CD4-positive, alpha-beta T cell treated with Interleukin-17A for 1 hour (primary cell): ENCODE measurements around the gene CCT7.

Source experiments
- DNase-seq: peaks from one replicate; pipeline ENCODE4 v3.0.0-alpha.2; 2020

CCT7 gene

DNA sequence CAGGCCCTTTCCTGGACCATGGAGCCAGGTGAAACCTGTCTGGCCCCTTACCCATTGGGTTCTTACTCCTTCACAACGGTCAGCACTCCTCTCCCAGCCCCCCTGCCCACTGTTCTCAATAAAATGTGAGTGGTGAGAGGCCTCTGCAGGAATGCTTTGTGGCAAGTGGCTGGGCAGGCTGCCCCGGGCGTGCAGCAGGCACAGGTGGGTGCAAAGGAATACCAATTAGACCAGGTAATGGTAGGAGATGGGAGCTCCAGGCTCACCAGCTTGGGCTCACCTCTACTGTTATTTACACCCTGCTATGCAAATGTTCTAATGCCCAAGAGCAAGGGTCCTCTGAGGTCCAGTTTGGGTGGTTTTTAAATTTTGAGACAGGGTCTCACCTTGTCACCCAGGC lies 7.0 kb upstream of the CCT7 start:
- DNase-seq, result no peak

DNA sequence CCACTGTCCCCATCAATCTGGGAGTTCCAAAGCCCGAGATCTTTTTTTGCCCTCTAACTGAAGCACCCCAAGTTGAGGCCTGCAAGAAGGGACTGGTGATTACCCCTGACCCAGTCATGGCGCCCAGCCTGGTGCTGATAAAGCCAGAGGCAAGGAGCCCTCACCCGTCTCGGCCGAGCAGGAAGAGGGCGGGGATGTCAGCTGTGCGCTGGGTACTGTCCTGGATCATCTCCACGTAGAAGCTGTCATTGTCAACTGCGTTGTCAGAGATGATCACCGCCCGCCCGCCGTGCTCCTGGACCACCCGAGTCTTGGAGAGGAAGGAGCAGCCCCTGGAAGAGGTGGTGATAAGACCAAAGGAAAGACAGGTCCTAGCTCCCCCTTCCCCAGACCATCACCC lies 5.5 kb upstream of the CCT7 start:
- DNase-seq, result no peak

DNA sequence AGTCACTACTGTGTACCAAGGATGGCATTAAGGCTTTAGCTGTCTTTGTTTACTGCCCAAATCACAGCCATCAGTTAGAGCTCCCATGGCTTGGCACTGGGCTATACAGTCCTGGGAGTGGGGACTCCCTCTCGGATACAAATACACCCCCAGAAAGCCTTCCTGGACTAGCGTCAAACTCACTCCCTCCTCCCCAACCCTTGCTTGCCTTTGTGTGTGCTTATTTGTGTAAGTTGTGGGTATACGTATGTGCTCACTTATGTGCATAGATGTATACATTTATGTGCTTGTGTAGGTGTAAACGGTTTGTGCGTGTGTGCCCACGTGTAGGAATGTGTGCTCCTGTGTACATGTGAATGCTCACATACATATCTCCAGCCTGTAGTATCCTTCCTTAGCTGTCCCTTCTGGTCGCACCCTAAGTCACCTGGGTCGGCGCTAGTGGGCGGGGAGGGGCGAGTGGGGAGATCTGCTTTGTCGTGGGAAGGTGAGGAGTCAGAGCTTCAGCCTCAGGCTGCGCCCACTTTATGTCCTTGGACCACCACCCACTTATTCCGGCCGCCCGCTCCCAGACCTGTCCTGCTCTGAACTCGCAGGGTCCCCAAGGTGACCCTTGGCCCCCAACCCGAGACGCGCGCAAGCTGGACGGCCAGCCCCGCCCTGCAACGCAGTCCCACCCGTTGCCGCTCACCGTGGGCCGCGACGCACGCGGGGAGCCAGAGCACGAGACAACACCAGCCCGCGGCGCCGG lies 1.5 kb upstream of the CCT7 start:
- peak; percentile 24 for DNase-seq

DNA sequence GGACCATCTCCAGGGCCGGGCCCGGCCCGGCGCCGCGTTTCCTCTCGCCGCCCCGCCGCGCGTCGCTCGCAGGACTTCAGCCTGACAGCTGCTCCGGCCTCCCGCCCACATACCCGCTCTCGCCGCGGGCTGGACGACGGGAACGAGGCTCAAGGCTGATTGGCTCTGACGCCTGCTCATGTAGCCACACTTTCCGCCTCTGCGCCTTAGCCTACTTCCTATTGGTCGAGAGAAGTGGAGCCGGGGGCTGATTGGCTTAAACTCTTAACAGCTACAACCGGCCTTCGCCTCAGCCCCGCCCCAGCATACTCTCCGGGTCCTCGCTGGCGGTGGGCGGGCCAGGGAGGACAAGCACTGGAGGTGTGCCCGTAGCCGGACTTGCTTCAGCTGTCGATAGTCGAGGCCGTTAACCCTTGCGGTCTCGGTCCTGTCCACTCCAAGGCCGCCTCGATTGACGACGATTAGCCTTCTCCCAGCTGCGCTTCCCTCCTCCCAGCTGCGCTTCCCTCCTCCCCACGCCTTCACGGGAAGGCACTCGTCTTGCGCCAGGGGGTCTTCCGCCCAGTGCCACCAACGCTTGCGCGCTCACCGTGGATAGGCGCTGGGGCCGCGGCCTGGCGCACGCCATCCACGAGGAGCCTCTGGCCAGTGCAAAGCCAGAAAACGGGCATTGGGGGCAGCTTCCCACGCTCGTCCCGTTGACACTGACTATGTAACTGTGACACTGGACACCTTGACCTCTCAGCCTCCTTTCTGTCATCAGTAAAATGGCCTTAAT lies 765 bp upstream of the CCT7 start, which contains the start of gene PRADC1:
PRADC1 (minus strand) TSS at position 86 of the 778 bp plus-strand sequence; CDS start at position 7, 79 bp downstream.
- DNase-seq, result peak; percentile 98

GRCh38 chr2:73235315-73236028 lies 1.4 kb downstream of the CCT7 start:
- peak; percentile 21 for DNase-seq

GRCh38 chr2:73237168-73237567 lies 3.1 kb downstream of the CCT7 start:
- no peak for DNase-seq

DNA sequence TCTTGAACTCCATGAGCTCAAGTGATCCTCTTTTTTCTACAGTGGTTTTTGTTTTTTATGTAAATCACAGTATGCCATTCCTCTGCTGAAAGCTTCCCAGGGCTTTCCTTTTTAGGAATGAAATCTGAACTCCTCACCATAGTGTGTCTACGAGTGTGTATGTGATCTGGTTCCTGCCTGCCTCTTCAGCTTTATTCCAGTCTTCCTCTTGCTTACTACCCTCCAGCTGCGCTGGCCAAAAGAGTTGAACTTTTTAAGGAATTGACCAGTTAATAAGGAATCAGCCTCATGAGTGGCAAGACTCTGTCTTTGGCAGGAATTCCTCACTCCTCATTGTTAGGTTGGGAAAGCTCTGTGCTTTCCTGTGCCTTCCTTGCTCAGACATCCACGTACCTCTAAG lies 4.0 kb downstream of the CCT7 start:
- DNase-seq, result no peak

GRCh38 chr2:73238976-73239375 lies 4.9 kb downstream of the CCT7 start:
- DNase-seq, result no peak

DNA sequence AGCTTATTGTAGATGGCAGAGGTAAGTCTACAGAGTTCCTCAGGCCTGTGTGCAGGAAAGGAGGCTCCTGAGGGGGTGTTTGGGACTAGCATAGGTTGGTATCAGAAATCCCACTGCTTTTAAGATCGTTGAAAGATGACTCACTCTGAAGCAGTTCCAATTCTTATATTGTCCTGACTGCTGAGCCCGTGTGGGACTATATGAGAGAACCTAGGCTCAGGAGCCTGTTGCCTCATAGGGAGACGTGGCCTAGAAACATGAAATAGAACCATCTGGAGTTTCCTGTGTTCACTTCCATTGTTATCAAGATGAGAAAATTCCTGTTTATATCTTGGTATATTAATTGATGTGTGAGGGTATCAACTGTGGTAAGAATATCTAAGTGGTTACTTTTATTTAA lies 5.7 kb downstream of the CCT7 start:
- no peak for DNase-seq

- no peak for DNase-seq
These were observed 9.9 kb downstream of the CCT7 start for GRCh38 chr2:73243884-73244570.

DNA sequence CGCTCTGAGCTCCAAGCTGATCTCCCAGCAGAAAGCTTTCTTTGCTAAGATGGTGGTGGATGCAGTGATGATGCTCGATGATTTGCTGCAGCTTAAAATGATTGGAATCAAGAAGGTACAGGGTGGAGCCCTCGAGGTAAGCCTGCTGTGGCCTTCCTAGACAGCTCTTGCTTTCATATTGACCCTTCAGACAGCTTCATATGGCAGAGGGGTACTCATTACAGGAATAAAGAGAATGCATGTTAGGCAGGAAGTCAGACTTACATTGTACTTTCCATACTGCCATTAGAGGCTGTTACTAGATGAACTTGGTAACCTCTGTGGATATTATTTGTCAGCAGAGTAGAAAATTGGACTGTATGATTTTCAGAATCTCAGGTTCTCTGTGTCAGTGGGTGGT lies 10.5 kb downstream of the CCT7 start:
- no peak for DNase-seq

DNA sequence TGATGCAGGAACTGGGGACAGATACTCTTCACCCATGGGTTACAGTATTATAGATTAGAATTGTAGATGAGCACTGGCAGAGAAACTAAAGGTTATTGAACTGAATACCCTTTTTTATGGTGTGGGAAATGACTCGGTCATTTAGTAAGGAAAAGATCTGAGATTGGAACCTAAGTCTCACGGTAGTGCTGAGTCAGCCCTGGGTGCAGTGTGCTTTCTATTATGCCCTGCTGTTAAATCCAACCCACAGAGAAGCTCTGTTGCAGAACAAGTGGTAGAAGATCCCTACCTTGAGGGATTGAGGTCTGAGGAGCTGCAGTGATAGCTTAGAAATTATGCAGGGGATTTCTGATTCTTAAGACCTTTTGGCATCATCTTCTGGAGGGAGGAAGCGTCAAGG lies 12.7 kb downstream of the CCT7 start:
- DNase-seq, result no peak

DNA sequence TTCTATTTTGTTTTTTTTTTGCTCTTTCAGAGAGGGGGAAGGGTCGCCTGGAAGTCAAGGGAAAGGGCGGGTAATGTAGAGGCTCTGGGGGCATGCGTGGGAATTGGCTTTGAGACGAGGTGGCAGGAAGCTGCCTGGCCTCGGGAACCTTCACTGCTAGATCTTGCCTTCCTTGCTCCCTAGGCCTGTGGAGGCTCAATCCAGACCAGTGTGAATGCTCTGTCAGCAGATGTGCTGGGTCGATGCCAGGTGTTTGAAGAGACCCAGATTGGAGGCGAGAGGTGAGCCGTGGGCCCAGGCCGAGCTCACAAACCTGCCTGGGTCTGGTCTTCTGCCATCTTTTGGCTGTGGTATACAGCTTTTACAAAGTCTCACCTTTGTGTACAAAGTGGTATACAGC lies 15.5 kb downstream of the CCT7 start:
- DNase-seq, result no peak

GRCh38 chr2:73250872-73251846 lies 17.1 kb downstream of the CCT7 start:
- no peak for DNase-seq

DNA sequence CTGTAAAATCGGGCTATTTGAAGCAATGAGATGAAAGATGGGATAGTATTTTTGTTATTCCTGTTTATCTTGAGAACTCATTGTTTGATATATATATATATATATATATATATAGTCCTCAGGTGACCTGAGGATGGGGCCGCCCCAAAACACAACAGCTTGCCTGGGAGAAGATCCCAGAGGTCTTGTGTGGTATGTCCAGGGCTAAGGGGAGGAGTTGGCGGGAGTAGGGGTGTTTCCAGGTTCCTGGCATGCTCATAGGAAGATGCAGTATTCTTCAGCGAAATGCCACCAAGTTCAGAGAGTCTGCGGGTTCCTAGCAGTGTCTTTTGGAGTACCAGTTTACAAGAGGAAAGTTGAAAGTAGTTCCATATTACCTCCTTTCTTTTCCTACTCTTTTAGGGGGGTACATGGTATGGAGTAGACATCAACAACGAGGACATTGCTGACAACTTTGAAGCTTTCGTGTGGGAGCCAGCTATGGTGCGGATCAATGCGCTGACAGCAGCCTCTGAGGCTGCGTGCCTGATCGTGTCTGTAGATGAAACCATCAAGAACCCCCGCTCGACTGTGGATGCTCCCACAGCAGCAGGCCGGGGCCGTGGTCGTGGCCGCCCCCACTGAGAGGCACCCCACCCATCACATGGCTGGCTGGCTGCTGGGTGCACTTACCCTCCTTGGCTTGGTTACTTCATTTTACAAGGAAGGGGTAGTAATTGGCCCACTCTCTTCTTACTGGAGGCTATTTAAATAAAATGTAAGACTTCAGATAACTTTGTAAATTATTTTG lies 18.3 kb downstream of the CCT7 start:
- DNase-seq, result no peak

DNA sequence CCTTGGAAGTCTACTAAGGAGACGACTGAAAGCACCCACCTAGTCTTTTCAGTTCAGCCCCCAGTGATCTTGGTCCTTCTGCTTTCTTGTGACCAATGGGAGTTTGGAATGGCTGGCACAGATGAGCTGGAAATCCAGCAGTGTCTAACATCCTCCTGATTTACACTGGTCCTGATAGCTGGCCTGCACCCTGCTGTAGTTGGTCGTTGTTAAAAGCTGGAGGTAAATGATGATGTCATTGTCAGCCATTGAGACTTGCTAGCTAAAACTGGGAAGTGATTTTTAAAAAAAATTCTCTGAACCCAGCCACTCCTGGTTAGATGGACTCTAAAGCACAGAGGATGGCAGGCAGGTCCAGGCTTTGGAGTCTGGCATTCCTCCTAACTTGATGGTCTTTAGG lies 19.3 kb downstream of the CCT7 start:
- DNase-seq, result no peak

DNA sequence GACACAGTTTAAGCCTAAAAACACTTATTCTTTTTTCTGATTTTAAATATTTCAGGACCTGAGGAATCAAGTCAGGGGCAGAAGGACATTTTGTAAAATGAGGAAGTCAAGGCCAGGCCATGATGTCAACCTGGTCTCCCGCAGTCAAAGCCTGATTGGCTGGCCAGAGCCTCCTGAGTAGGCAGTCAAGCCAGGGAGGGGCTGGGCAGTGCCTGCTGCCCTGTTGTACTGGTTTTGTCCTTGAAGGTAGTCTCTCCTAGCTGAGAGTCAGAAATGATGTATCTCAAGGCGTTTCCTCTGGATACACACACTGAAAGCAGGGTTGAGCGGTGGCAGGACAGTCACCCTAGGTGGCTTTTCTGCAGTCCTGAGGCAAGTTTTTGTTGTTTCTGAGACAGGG lies 19.8 kb downstream of the CCT7 start:
- DNase-seq, result no peak

DNA sequence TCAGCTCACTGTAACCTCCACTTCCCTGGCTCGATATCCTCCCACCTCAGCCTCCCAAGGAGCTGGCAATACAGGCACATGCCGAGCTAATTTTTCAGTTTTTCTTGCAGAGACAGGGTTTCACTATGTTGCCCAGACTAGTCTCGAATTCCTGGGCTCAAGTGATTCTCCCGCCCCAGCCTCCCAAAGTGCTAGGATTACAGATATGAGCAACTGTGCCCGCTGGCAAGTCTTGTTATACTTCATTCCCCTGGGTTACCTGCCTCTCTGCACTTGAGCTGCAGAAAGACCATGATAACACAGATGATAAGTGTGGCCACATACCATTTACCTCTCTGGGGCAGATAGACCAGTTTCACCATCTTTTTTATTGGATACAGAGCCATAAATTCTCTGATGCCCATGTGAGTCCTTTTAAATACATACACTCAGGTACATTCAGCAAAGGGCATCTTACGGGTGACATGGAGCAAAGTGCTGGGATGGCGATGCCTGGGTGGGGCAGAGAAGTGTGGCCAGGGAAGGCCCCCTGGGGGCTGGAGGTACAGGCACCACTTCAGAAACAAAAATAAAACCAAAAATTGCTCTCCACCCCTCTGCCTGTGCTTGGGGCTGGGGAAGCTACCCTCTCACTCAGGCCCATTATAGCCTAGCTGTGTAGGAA lies 20.4 kb downstream of the CCT7 start:
- DNase-seq, result no peak

GRCh38 chr2:73255007-73255644 lies 21.0 kb downstream of the CCT7 start:
- no peak for DNase-seq
